Endothelial cell (in vitro differentiated cells): ENCODE data around the gene TCEANC2. TPM values are rescaled to one million over a fixed set of nuclear protein-coding genes. Genes with fewer than 3 reads are reported as not detected.
"Not testable (repeated sequence)": the region's sequence is repeated elsewhere in the genome, so short reads cannot be mapped to it uniquely, and the experiment has no call there.

ENCODE experiments used
- DNase-seq: peaks from one replicate; pipeline ENCODE4 v3.0.0; 2021; ENCODE audit warnings: low spot score
- H3K27ac Mint-ChIP-seq: one replicate; pipeline ENCODE4 v1.8.0; 2021; ENCODE audit warnings: mixed read lengths, inconsistent platforms; ENCODE audit not compliant: unreplicated experiment
- H3K27me3 Mint-ChIP-seq: one replicate; pipeline ENCODE4 v1.8.0; 2021; ENCODE audit warnings: mild to moderate bottlenecking, moderate library complexity, mixed read lengths, inconsistent platforms; ENCODE audit not compliant: unreplicated experiment
- H3K36me3 Mint-ChIP-seq: one replicate; pipeline ENCODE4 v1.8.0; 2021; ENCODE audit warnings: mild to moderate bottlenecking, low read depth, mixed read lengths, inconsistent platforms; ENCODE audit not compliant: unreplicated experiment
- H3K4me1 Mint-ChIP-seq: one replicate; pipeline ENCODE4 v1.8.0; 2021; ENCODE audit warnings: mild to moderate bottlenecking, mixed read lengths, inconsistent platforms; ENCODE audit not compliant: unreplicated experiment
- H3K4me3 Mint-ChIP-seq: one replicate; pipeline ENCODE4 v1.8.0; 2021; ENCODE audit warnings: mild to moderate bottlenecking, mixed read lengths, inconsistent platforms; ENCODE audit not compliant: unreplicated experiment
- H3K9me3 Mint-ChIP-seq: one replicate; pipeline ENCODE4 v1.8.0; 2021; ENCODE audit warnings: mixed read lengths, inconsistent platforms; ENCODE audit not compliant: unreplicated experiment
- CTCF ChIP-seq: fragments of 200-600 bp; sonication (generic); IDR thresholded peaks from one replicate; pipeline ENCODE4 v1.5.0; 2021; ENCODE audit warnings: antibody characterized with exemption; ENCODE audit not compliant: unreplicated experiment
- total RNA-seq: library from RNA; stranded (reverse); fragmentation: NEBNext Ultra II Directional; extraction: Animal tissue kit (Norgen Biotek cat#: 25700); gene quantifications from one replicate; pipeline ENCODE4 v1.2.1, GENCODE V29; 2021; ENCODE audit not compliant: unreplicated experiment

Gene TCEANC2
- total RNA-seq, 1 donor from 2014 or later: 6.3 TPM

- Mint-ChIP-seq H3K36me3 (peaks cover 7% of the 10 kb centered on the region), H3K27ac (no peak overlapping the region), H3K9me3 (no peaks in the 10 kb centered on the region), H3K27me3 (no peaks in the 10 kb centered on the region), H3K4me1 (no peaks in the 10 kb centered on the region), H3K4me3 (no peak overlapping the region)
- no peak for DNase-seq
- no peak for TF ChIP-seq CTCF
These were observed 5.8 kb upstream of the TCEANC2 start for GRCh38 chr1:54047384-54048305.

GRCh38 chr1:54050435-54050834, 3.0 kb upstream of the TCEANC2 start:
- not testable (repeated sequence) for H3K36me3 Mint-ChIP-seq, H3K27me3 Mint-ChIP-seq, H3K4me3 Mint-ChIP-seq, DNase-seq, H3K27ac Mint-ChIP-seq, H3K4me1 Mint-ChIP-seq, H3K9me3 Mint-ChIP-seq

GRCh38 chr1:54051933-54052430, 1.4 kb upstream of the TCEANC2 start:
- Mint-ChIP-seq H3K9me3 (no peaks in the 10 kb centered on the region), H3K36me3 (no peaks in the 10 kb centered on the region), H3K27me3 (no peaks in the 10 kb centered on the region), H3K4me1 (peaks cover 7% of the 10 kb centered on the region), H3K4me3 (no peak overlapping the region), H3K27ac (no peak overlapping the region)
- TF ChIP-seq CTCF: no peak
- DNase-seq: no peak

GRCh38 chr1:54052431-54052933, 926 bp upstream of the TCEANC2 start:
- Mint-ChIP-seq H3K27ac (no peak overlapping the region), H3K36me3 (no peaks in the 10 kb centered on the region), H3K27me3 (no peaks in the 10 kb centered on the region), H3K4me1 (peaks cover 7% of the 10 kb centered on the region), H3K4me3 (no peak overlapping the region), H3K9me3 (no peaks in the 10 kb centered on the region)
- DNase-seq: peak; percentile 39
- no peak for TF ChIP-seq CTCF

- TF ChIP-seq CTCF: no peak
- H3K27me3 Mint-ChIP-seq: no peaks in the 10 kb centered on the region
- peak overlapping the region; percentile 39 for H3K27ac Mint-ChIP-seq
- no peak overlapping the region for H3K4me3 Mint-ChIP-seq
- H3K36me3 Mint-ChIP-seq: no peaks in the 10 kb centered on the region
- peaks cover 7% of the 10 kb centered on the region for H3K4me1 Mint-ChIP-seq
- no peak for DNase-seq
- H3K9me3 Mint-ChIP-seq: no peaks in the 10 kb centered on the region
These were observed 483 bp downstream of the TCEANC2 start for GRCh38 chr1:54053745-54054437.
